Measurements from ENCODE around the gene BUD31. TPM values are rescaled to one million over a fixed set of nuclear protein-coding genes. Genes with fewer than 3 reads are reported as not detected.
"Not testable (repeated sequence)": the region's sequence is repeated elsewhere in the genome, so short reads cannot be mapped to it uniquely, and the experiment has no call there.

Gene BUD31
- total RNA-seq, 1 donor from 2014 or later, result 134 TPM

DNA sequence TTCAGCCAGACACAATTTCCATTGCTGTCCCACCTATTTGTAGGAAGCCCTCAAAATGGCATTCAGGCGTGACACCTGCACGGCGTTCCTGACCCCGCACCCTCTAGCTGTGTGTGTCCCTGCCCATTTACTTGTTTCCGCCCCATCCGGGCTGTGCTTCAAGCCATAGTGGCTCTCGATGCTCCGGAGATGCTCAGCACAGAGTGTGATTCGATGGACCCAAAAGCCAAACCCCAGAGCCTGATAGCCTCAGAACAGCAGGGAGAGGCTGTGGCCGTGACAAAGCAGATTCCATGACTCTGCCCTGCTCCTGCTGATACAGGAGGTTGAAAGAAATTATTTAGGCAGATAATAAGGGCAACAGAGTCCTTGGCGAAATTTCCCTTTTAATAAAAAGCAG is 13.4 kb downstream of the BUD31 start:
- H3K4me3 ChIP-seq (ENCODE audit: low read depth, low read length), result no peak overlapping the region
- TF ChIP-seq CTCF (conservative IDR thresholded peaks at IDR 0.05; ENCODE audit: low read depth, low read length), result no peak

DNA sequence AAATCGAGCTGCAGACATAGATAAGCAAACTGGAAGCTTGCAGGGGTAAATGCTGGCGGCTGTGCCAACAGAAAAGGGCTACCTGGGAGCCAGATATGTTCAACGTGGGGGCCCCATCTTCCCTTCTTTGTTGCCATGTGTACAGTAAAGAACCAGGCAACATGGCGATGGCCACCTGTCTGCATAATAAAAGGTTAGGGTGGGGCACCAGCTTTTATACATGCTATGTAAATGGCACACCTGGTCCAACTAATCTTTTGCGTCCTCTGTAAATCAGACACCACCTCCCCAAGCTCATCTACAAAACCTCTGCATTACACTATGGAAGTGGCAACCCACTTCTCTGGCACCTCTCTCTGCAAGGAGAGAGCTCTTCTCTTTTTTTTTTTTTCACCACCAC is 13.9 kb downstream of the BUD31 start:
- TF ChIP-seq CTCF (conservative IDR thresholded peaks at IDR 0.05; ENCODE audit: low read depth, low read length), result no peak
- DNase-seq (ENCODE audit: low read depth), result no peak
- H3K4me3 ChIP-seq (ENCODE audit: low read depth, low read length), result no peak overlapping the region

More for the DNA sequence above, 13.4 kb downstream of the BUD31 start:
- DNase-seq (ENCODE audit: low read depth), result no peak

DNA sequence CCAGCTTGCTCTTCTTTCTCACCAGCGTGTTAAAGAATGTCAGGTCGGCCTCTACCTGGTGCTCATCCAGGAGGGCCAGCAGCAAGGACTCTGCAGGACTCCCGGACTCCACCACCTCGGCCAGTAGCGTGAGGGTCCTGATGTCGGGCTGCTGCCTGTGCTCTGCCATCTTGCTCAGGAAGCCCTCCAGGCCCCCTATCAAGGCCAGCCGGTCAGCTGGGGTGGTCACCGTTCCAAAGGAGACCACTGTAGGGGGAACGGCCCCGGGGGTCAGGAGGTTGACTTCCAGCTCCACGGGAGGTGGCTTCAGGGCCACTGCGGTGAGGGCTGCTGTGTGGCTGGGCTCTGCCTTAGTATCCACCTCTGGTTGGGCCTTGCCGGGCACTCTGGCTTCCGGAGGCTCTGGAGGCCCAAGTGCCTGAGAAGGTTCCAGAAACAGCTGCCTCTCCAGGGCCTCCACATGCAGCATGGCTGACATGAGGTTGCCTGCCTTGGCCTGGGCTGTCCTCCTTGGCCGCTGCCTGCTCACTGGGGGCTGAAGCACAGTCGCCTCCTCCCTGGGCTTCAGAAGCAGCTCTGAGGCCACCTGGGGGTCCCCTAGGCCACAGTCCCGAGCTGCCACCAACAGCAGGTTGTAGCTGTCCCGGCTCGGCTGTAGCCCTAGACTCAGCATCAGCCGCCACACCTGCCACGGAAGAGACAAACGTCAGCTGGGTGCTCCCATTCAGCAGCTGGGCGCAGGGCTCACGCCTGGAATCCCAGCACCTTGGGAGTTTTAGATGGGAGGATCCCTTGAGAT is 16.4 kb downstream of the BUD31 start:
- TF ChIP-seq CTCF (conservative IDR thresholded peaks at IDR 0.05; ENCODE audit: low read depth, low read length), result no peak
- H3K4me3 ChIP-seq (ENCODE audit: low read depth, low read length), result no peak overlapping the region
- no peak for DNase-seq (ENCODE audit: low read depth)

GRCh38 chr7:99428972-99429566 is 20.3 kb downstream of the BUD31 start:
- no peak for DNase-seq (ENCODE audit: low read depth)
- no peak overlapping the region for H3K4me3 ChIP-seq (ENCODE audit: low read depth, low read length)
- no peak for TF ChIP-seq CTCF (conservative IDR thresholded peaks at IDR 0.05; ENCODE audit: low read depth, low read length)

DNA sequence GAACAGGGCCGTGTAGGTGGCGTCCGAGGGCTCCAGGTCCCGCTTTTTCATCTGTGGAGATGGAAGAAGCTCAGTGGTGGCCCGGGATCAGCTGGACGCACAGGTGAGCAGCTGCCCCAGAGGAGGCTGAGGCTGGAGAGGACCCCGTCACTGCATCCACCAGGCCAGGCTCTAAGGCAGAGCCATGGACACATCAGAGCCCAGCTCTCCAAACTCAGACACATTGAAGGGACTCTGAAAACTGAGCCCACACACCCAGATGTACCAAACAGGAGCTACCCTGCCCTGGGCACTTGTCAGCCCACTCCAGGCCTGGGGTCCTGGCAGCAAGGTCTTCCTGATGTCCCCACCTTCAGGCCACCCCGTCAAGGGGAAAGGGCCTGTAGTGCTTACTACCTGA is 21.0 kb downstream of the BUD31 start:
- TF ChIP-seq CTCF (conservative IDR thresholded peaks at IDR 0.05; ENCODE audit: low read depth, low read length), result no peak
- no peak for DNase-seq (ENCODE audit: low read depth)
- no peak overlapping the region for H3K4me3 ChIP-seq (ENCODE audit: low read depth, low read length)

GRCh38 chr7:99431756-99432540 is 23.2 kb downstream of the BUD31 start:
- DNase-seq (ENCODE audit: low read depth); H3K4me3 ChIP-seq (ENCODE audit: low read depth, low read length): not testable (repeated sequence)

- no peak for TF ChIP-seq CTCF (conservative IDR thresholded peaks at IDR 0.05; ENCODE audit: low read depth, low read length)
- DNase-seq (ENCODE audit: low read depth), result no peak
- no peak overlapping the region for H3K4me3 ChIP-seq (ENCODE audit: low read depth, low read length)
These were observed 24.4 kb downstream of the BUD31 start for GRCh38 chr7:99433158-99433557.

Data from epithelial cell of proximal tubule (primary cell).